ENCODE measurements around the gene C3. TPM values are rescaled to one million over a fixed set of nuclear protein-coding genes. Genes with fewer than 3 reads are reported as not detected.

Gene C3
- total RNA-seq, 1 experiment from 2014 or later = 5.0 TPM

- no peak for ATAC-seq
Measured at GRCh38 chr19:6649185-6649584, 71.3 kb downstream of the C3 start.

GRCh38 chr19:6648141-6648715, 72.2 kb downstream of the C3 start:
- POLR2A ChIA-PET = no interaction called here
- no peak overlapping the region for H3K4me3 ChIP-seq (ENCODE audit: low read depth in 2 of 2, low read length in 2 of 2)
- ATAC-seq (no peak), DNase-seq (ENCODE audit: low read depth, low spot score) (no peak)
- H3K9me3 ChIP-seq (ENCODE audit: control insufficient read depth, insufficient read depth, low read depth, low read length) = no peaks in the 10 kb centered on the region
- BruUV-seq (replicated peaks) = no TSS peak
- TF ChIP-seq CTCF (IDR thresholded peaks at IDR 0.05) (no peak), POLR2AphosphoS5 (IDR thresholded peaks at IDR 0.05; ENCODE audit: low read depth, low read length) (no peak), TCF7L2 (IDR thresholded peaks at IDR 0.05; ENCODE audit: low read depth, low read length) (no peak), SIN3A (IDR thresholded peaks at IDR 0.05; ENCODE audit: borderline replicate concordance, insufficient read depth, low read depth, low read length) (no peak), REST (IDR thresholded peaks at IDR 0.05; ENCODE audit: insufficient read depth in 1 of 2, low read depth in 2 of 2, low read length in 1 of 2) (no peak)
- no peak overlapping the region for H3K27ac ChIP-seq (ENCODE audit: low read length)
- no peaks in the 10 kb centered on the region for H3K36me3 ChIP-seq (ENCODE audit: control insufficient read depth, insufficient read depth, low read length)
- CTCF ChIA-PET = no interaction called here
- intact Hi-C loops (cut with micrococcal nuclease; ENCODE audit: unreplicated experiment) (no loop called here), in situ Hi-C loops (cut with HindIII; ENCODE audit: low pct_unique_long_range_greater_than_20kb, low sequenced_read_pairs) (no loop called here)
- H3K4me1 ChIP-seq (ENCODE audit: control insufficient read depth, insufficient read depth, low read length) = no peaks in the 10 kb centered on the region
- peaks cover 3% of the 10 kb centered on the region; the same call in 1 of the 2 replicates for H3K27me3 ChIP-seq (ENCODE audit: control insufficient read depth, insufficient read depth, low read length)

More at GRCh38 chr19:6649185-6649584, 71.3 kb downstream of the C3 start:
- ChIA-PET CTCF (no interaction called here), POLR2A (no interaction called here)
- Histone ChIP-seq H3K4me3 (ENCODE audit: low read depth in 2 of 2, low read length in 2 of 2) (no peak overlapping the region), H3K9me3 (ENCODE audit: control insufficient read depth, insufficient read depth, low read depth, low read length) (no peaks in the 10 kb centered on the region), H3K27ac (ENCODE audit: low read length) (no peak overlapping the region), H3K4me1 (ENCODE audit: control insufficient read depth, insufficient read depth, low read length) (no peaks in the 10 kb centered on the region), H3K36me3 (ENCODE audit: control insufficient read depth, insufficient read depth, low read length) (no peaks in the 10 kb centered on the region), H3K27me3 (ENCODE audit: control insufficient read depth, insufficient read depth, low read length) (peaks cover 3% of the 10 kb centered on the region; the same call in 1 of the 2 replicates)
- no peak for DNase-seq (ENCODE audit: low read depth, low spot score)
- intact Hi-C loops (cut with micrococcal nuclease; ENCODE audit: unreplicated experiment) = no loop called here
- TF ChIP-seq TCF7L2 (IDR thresholded peaks at IDR 0.05; ENCODE audit: low read depth, low read length) (no peak), REST (IDR thresholded peaks at IDR 0.05; ENCODE audit: insufficient read depth in 1 of 2, low read depth in 2 of 2, low read length in 1 of 2) (no peak)
- BruUV-seq (replicated peaks) = no TSS peak
- in situ Hi-C loops (cut with HindIII; ENCODE audit: low pct_unique_long_range_greater_than_20kb, low sequenced_read_pairs) = no loop called here

All from Panc1 (cell line).